HepG2 (cell line): Measurements from ENCODE around the gene U2SURP. TPM values are rescaled to one million over a fixed set of nuclear protein-coding genes. Genes with fewer than 3 reads are reported as not detected.

Experiments
- ATAC-seq: fragments of 200-7000 bp; cut with Tn5 transposase; 3 replicates; pipeline ENCODE4 v1.9.1; 2020; ENCODE audit warnings: mild to moderate bottlenecking, moderate library complexity
- BruUV-seq: library from RNA; stranded (reverse); fragments of 400-500 nt; replicated peaks from 2 replicates; lab custom pipeline; 2021; lab: Mats Ljungman, UMichigan
- CTCF ChIA-PET: fragments of 300-600 bp; formaldehyde crosslinking; extraction: SDS; loops from one replicate; lab custom pipeline; 2021; ENCODE audit warnings: low total read pairs, inconsistent platforms, low intra/inter-chr PET ratio; lab: Yijun Ruan, JAX
- POLR2A ChIA-PET: fragments of 350-600 bp; sonication (Branson Sonifier 250); formaldehyde crosslinking; loops from one replicate; lab custom pipeline; 2020; ENCODE audit warnings: antibody characterized with exemption, inconsistent platforms; lab: Yijun Ruan, JAX
- DNase-seq: peaks from one replicate; pipeline ENCODE4 v3.0.0-alpha.2; 2015; ENCODE audit warnings: low spot score
- FAIRE-seq: peaks from 3 replicates; lab custom pipeline; 2011; peaks lifted over from hg19 to GRCh38; lab: Jason Lieb, UNC
- H2AFZ ChIP-seq: one replicate; pipeline ENCODE4 v1.6.1; 2011; ENCODE audit warnings: low read length, inconsistent platforms
- H3K27ac ChIP-seq: fragments of 300-600 bp; 3 replicates; pipeline ENCODE4 v1.8.0; 2011; ENCODE audit warnings: mixed run types, mild to moderate bottlenecking, mixed read lengths, low read length, inconsistent platforms; ENCODE audit not compliant: insufficient read depth; ENCODE audit errors: extremely low read length
- H3K27me3 ChIP-seq, 2 experiments: fragments of 200-600 bp in 1 of 2; 2 replicates in 1 of 2; 3 replicates in 1 of 2; pipeline versions ENCODE4 v1.6.0 to v1.8.0; 2011; ENCODE audit warnings: low read length in 2 of 2, mild to moderate bottlenecking in 2 of 2, moderate library complexity in 2 of 2, inconsistent platforms in 1 of 2; ENCODE audit not compliant: insufficient read depth in 2 of 2, control insufficient read depth in 1 of 2
- H3K36me3 ChIP-seq, 2 experiments: fragments of 200-600 bp in 1 of 2; replicated peaks in 1 of 2; 2 replicates in 1 of 2; 3 replicates in 1 of 2; pipeline versions ENCODE4 v1.5.1 to v1.8.0; 2011; ENCODE audit warnings: low read length in 2 of 2, inconsistent platforms in 1 of 2; ENCODE audit not compliant: insufficient read depth in 2 of 2, control insufficient read depth in 1 of 2
- H3K4me1 ChIP-seq: 2 replicates; pipeline ENCODE4 v1.5.1; 2012; ENCODE audit warnings: low read length, inconsistent platforms; ENCODE audit not compliant: insufficient read depth
- H3K4me2 ChIP-seq: 2 replicates; pipeline ENCODE4 v1.6.0; 2011; ENCODE audit warnings: low read depth, low read length, inconsistent platforms
- H3K4me3 ChIP-seq, 3 experiments: fragments of 200-600 bp in 1 of 3; sonication (generic), shearing (Covaris generic) in 1 of 3; replicated peaks in 1 of 3; 2 replicates each; pipeline ENCODE4 v1.5.1; 2011 to 2016; ENCODE audit warnings: low read length in 3 of 3, inconsistent platforms in 2 of 3, low read depth in 2 of 3, mild to moderate bottlenecking in 2 of 3, control low read depth in 1 of 3, mixed read lengths in 1 of 3; ENCODE audit not compliant: insufficient read depth in 1 of 3
- H3K79me2 ChIP-seq: one replicate; pipeline ENCODE4 v1.6.1; 2011; ENCODE audit warnings: low read length, inconsistent platforms; ENCODE audit not compliant: insufficient read depth
- H3K9ac ChIP-seq: 2 replicates; pipeline ENCODE4 v1.6.0; 2011; ENCODE audit warnings: mild to moderate bottlenecking, low read depth, low read length, inconsistent platforms; ENCODE audit not compliant: insufficient read depth
- H3K9me3 ChIP-seq: 2 replicates; pipeline ENCODE4 v1.5.1; 2012; ENCODE audit warnings: mild to moderate bottlenecking, low read length
- H4K20me1 ChIP-seq: 2 replicates; pipeline ENCODE4 v1.6.0; 2011; ENCODE audit warnings: inconsistent platforms, mild to moderate bottlenecking, low read length, moderate library complexity; ENCODE audit not compliant: insufficient read depth
- BCLAF1 ChIP-seq: fragments of 450-650 bp; IDR thresholded peaks from 2 replicates; pipeline ENCODE4 v1.6.1; 2017; ENCODE audit warnings: mild to moderate bottlenecking
- CC2D1A ChIP-seq: sonication (generic); formaldehyde crosslinking; IDR thresholded peaks from 2 replicates; pipeline ENCODE4 v1.8.1; 2023; ENCODE audit warnings: mild to moderate bottlenecking, missing genetic modification reagents
- ELF3 ChIP-seq: IDR thresholded peaks from 2 replicates; pipeline ENCODE4 v1.6.1; 2016; ENCODE audit warnings: missing genetic modification reagents, missing compliant biosample characterization
- FOXA3 ChIP-seq: IDR thresholded peaks from 2 replicates; pipeline ENCODE4 v1.6.1; 2016; ENCODE audit warnings: missing genetic modification reagents, missing compliant biosample characterization
- HOXA3 ChIP-seq: sonication (generic); formaldehyde crosslinking; IDR thresholded peaks from 2 replicates; pipeline ENCODE4 v1.5.0; 2020; ENCODE audit warnings: missing genetic modification reagents
- PITX1 ChIP-seq: sonication (generic); formaldehyde crosslinking; IDR thresholded peaks from 2 replicates; pipeline ENCODE4 v1.5.1; 2020; ENCODE audit warnings: mild to moderate bottlenecking, missing genetic modification reagents
- POGZ ChIP-seq: sonication (generic); formaldehyde crosslinking; IDR thresholded peaks from 2 replicates; pipeline ENCODE4 v1.4.0; 2020; ENCODE audit warnings: mild to moderate bottlenecking, missing genetic modification reagents
- POLR2G ChIP-seq: fragments of 200-400 bp; formaldehyde crosslinking; IDR thresholded peaks from 2 replicates; pipeline ENCODE4 v1.6.1; 2018; ENCODE audit warnings: mild to moderate bottlenecking, low read depth, low read length, moderate library complexity
- SALL1 ChIP-seq: sonication (generic); formaldehyde crosslinking; IDR thresholded peaks from 2 replicates; pipeline ENCODE4 v1.8.0; 2022; ENCODE audit warnings: mild to moderate bottlenecking, missing genetic modification reagents
- SMARCE1 ChIP-seq: fragments of 450-650 bp; IDR thresholded peaks from 2 replicates; pipeline ENCODE4 v1.6.1; 2017; ENCODE audit warnings: borderline replicate concordance
- SP2 ChIP-seq: sonication (generic); formaldehyde crosslinking; IDR thresholded peaks from 2 replicates; pipeline ENCODE4 v1.5.1; 2020; ENCODE audit warnings: mild to moderate bottlenecking, missing genetic modification reagents
- ZNF205 ChIP-seq: IDR thresholded peaks from 2 replicates; pipeline ENCODE4 v1.6.1; 2018; ENCODE audit warnings: missing biosample characterization, missing genetic modification reagents
- ZNF225 ChIP-seq: sonication (generic); formaldehyde crosslinking; IDR thresholded peaks from 2 replicates; pipeline ENCODE4 v1.4.0; 2020; ENCODE audit warnings: mild to moderate bottlenecking, missing genetic modification reagents
- ZNF281 ChIP-seq: sonication (generic); formaldehyde crosslinking; IDR thresholded peaks from 2 replicates; pipeline ENCODE4 v1.4.0; 2020; ENCODE audit warnings: missing genetic modification reagents, borderline replicate concordance
- ZNF556 ChIP-seq: sonication (generic); formaldehyde crosslinking; IDR thresholded peaks from 2 replicates; pipeline ENCODE4 v1.4.0; 2020; ENCODE audit warnings: mild to moderate bottlenecking, missing genetic modification reagents, borderline replicate concordance
- ZNF710 ChIP-seq: sonication (generic); formaldehyde crosslinking; IDR thresholded peaks from 2 replicates; pipeline ENCODE4 v1.5.0; 2020; ENCODE audit warnings: mild to moderate bottlenecking, missing genetic modification reagents, borderline replicate concordance
- ZNF761 ChIP-seq: sonication (generic); formaldehyde crosslinking; conservative IDR thresholded peaks from 2 replicates; pipeline ENCODE4 v1.4.0; 2020; ENCODE audit warnings: mild to moderate bottlenecking, missing genetic modification reagents
- WGBS: methylation state at CpG from one replicate; pipeline ENCODE4 v1.1.6; 2017; ENCODE audit warnings: low lambda C conversion rate; 5-methylcytosine and 5-hydroxymethylcytosine counted together
- in situ Hi-C: cut with HindIII; loops from 2 replicates; pipeline ENCODE4 v1.10.0; 2017; ENCODE audit warnings: low pct_unique_long_range_greater_than_20kb; ENCODE audit not compliant: extremely low pct_ligation_motif_present
- intact Hi-C: fragments of 100-400 bp; cut with micrococcal nuclease; formaldehyde crosslinking; loops from one replicate; pipeline ENCODE4 v1.10.0; 2022; ENCODE audit not compliant: unreplicated experiment
- polyA plus RNA-seq, 8 experiments: library from polyadenylated mRNA; depleted of rRNA in 3 of 8; stranded (reverse) in 7 of 8; unstranded in 1 of 8; fragments of >200 nt; fragmentation: Illumina TruSeq in 4 of 8; extraction: Trizol in 4 of 8; gene quantifications; 2 replicates each; pipeline versions ENCODE4 v1.2.1 to v1.2.3, GENCODE V29; 2011 to 2016; ENCODE audit warnings: low read depth in 4 of 8, missing spikeins in 1 of 8, mixed read lengths in 1 of 8; ENCODE audit not compliant: insufficient read depth in 1 of 8
- total RNA-seq, 5 experiments: library from RNA; depleted of rRNA; stranded (reverse); fragments of >200 nt; fragmentation: Illumina TruSeq; extraction: Trizol; gene quantifications; 2 replicates each; pipeline ENCODE4 v1.2.3, GENCODE V29; 2016; ENCODE audit warnings: low read depth in 1 of 5

U2SURP gene
- total and polyA plus RNA-seq, 2 of the 13 experiments (the other 11 are each of a cell fraction or from before 2014, with no cell fraction given): 55.9 to 173 TPM

- FAIRE-seq: no peak
- intact Hi-C loops: no loop called here
- TF ChIP-seq SALL1 (CRISPR knock-in tag): peak; percentile 17; the same call in 1 of the 2 replicates
- TF ChIP-seq ZNF205 (CRISPR knock-in tag): no peak
- no peak for TF ChIP-seq SP2 (CRISPR knock-in tag)
- TF ChIP-seq FOXA3 (CRISPR knock-in tag): peak; percentile 41
- TF ChIP-seq ZNF761 (CRISPR knock-in tag): 0 out of 2 replicates have a peak, but pooled peaks have one; percentile 37
- TF ChIP-seq POLR2G: no peak
- 0 out of 2 replicates have a peak, but pooled peaks have one; percentile 12 for TF ChIP-seq HOXA3
- peak; percentile 23; the same call in 1 of the 2 replicates for TF ChIP-seq ZNF281 (CRISPR knock-in tag)
- no peak for TF ChIP-seq SMARCE1
- peak; percentile 85; the same call in 1 of the 2 replicates for TF ChIP-seq ZNF710 (CRISPR knock-in tag)
- TF ChIP-seq PITX1 (CRISPR knock-in tag): peak; percentile 59
- TF ChIP-seq CC2D1A (CRISPR knock-in tag): 0 out of 2 replicates have a peak, but pooled peaks have one; percentile 42
- TF ChIP-seq POGZ (CRISPR knock-in tag): 0 out of 2 replicates have a peak, but pooled peaks have one; percentile 21
- no peak for TF ChIP-seq BCLAF1
- TF ChIP-seq ELF3 (CRISPR knock-in tag): 0 out of 2 replicates have a peak, but pooled peaks have one; percentile 31
- 0 out of 2 replicates have a peak, but pooled peaks have one; percentile 39 for TF ChIP-seq ZNF556 (CRISPR knock-in tag)
- TF ChIP-seq ZNF225 (CRISPR knock-in tag): no peak
Measured at GRCh38 chr3:142982038-142982773, 19.2 kb upstream of the U2SURP start.

More at GRCh38 chr3:142982038-142982773, 19.2 kb upstream of the U2SURP start:
- CTCF ChIA-PET: no interaction called here
- no peak overlapping the region for H3K9ac ChIP-seq
- H3K9me3 ChIP-seq: no peaks in the 10 kb centered on the region
- DNase-seq (no peak), ATAC-seq (peak; percentile 61)
- H3K4me3 ChIP-seq: no peak overlapping the region
- H3K79me2 ChIP-seq: no peaks in the 10 kb centered on the region
- peak overlapping the region; percentile 9 for H3K27ac ChIP-seq
- BruUV-seq: no TSS peak
- peaks cover 45% of the 10 kb centered on the region for H3K4me1 ChIP-seq
- H4K20me1 ChIP-seq: no peaks in the 10 kb centered on the region
- H3K4me2 ChIP-seq: peak overlapping the region; percentile 28
- H3K36me3 ChIP-seq: no peaks in the 10 kb centered on the region
- in situ Hi-C loops: loop anchor here (5.0 kb wide), 1 partner anchor 55 kb away; no protein-coding TSS in a partner anchor
- H2AFZ ChIP-seq: no peak overlapping the region
- POLR2A ChIA-PET: interaction anchor here (0.7 to 1.9 kb wide), 3 partner anchors 18 to 41 kb away, joined by 4 to 6 read pairs (median 5); partner anchors contain the start of gene U2SURP
- H3K27me3 ChIP-seq: no peaks in the 10 kb centered on the region
- 32% methylated on average over 7 of the region's 7 CpGs for WGBS
